ENCODE measurements around the gene SERPINI2.
"Not testable (repeated sequence)": the region's sequence is repeated elsewhere in the genome, so short reads cannot be mapped to it uniquely, and the experiment has no call there.

The SERPINI2 gene

GRCh38 chr3:167450675-167451074, 23.2 kb downstream of the SERPINI2 start:
- in situ Hi-C loops (cut with MboI; ENCODE audit: low sequenced_read_pairs): no loop called here

GRCh38 chr3:167450195-167450594, 23.6 kb downstream of the SERPINI2 start:
- in situ Hi-C loops (cut with MboI; ENCODE audit: low sequenced_read_pairs): no loop called here

GRCh38 chr3:167445491-167445890, 28.4 kb downstream of the SERPINI2 start:
- in situ Hi-C loops (cut with MboI; ENCODE audit: low sequenced_read_pairs): no loop called here

GRCh38 chr3:167441256-167441655, 32.6 kb downstream of the SERPINI2 start:
- in situ Hi-C loops (cut with MboI; ENCODE audit: low sequenced_read_pairs): no loop called here

GRCh38 chr3:167437428-167438139, 36.3 kb downstream of the SERPINI2 start:
- in situ Hi-C loops (cut with MboI; ENCODE audit: low sequenced_read_pairs): no loop called here

GRCh38 chr3:167426962-167427361, 46.9 kb downstream of the SERPINI2 start:
- in situ Hi-C loops (cut with MboI; ENCODE audit: low sequenced_read_pairs): not testable (repeated sequence)

GRCh38 chr3:167422396-167422795, 51.4 kb downstream of the SERPINI2 start:
- in situ Hi-C loops (cut with MboI; ENCODE audit: low sequenced_read_pairs): loop anchor here (25.0 kb wide), 1 partner anchor 465 kb away; no protein-coding TSS in a partner anchor

- in situ Hi-C loops (cut with MboI; ENCODE audit: low sequenced_read_pairs): loop anchor here (25.0 kb wide), 1 partner anchor 478 kb away; no protein-coding TSS in a partner anchor
These were observed 64.2 kb downstream of the SERPINI2 start for GRCh38 chr3:167409611-167410010.

GRCh38 chr3:167406876-167407492, 66.9 kb downstream of the SERPINI2 start:
- in situ Hi-C loops (cut with MboI; ENCODE audit: low sequenced_read_pairs): loop anchor here (25.0 kb wide), 1 partner anchor 480 kb away; no protein-coding TSS in a partner anchor

- in situ Hi-C loops (cut with MboI; ENCODE audit: low sequenced_read_pairs): no loop called here
These were observed 76.0 kb downstream of the SERPINI2 start for GRCh38 chr3:167397826-167398225.

GRCh38 chr3:167396075-167396474, 77.8 kb downstream of the SERPINI2 start:
- in situ Hi-C loops (cut with MboI; ENCODE audit: low sequenced_read_pairs): no loop called here

GRCh38 chr3:167394003-167394402, 79.8 kb downstream of the SERPINI2 start:
- in situ Hi-C loops (cut with MboI; ENCODE audit: low sequenced_read_pairs): no loop called here

Data from HL-60/S4 treated with phorbol 12-myristate 13-acetate at 8.2 ng/mL for 4 days and 3 days (cell line).